GM12873 (cell line): Measurements from ENCODE around the gene OSBPL2.

Source experiments
- TF ChIP-seq, protein P1 (sequence below): IDR thresholded peaks from 2 replicates; pipeline ENCODE4 v1.5.1; 2012; ENCODE audit warnings: low read depth, mild to moderate bottlenecking, moderate library complexity, low read length, control low read depth; ENCODE audit not compliant: insufficient read depth; ENCODE audit errors: missing control alignments

OSBPL2 gene

DNA sequence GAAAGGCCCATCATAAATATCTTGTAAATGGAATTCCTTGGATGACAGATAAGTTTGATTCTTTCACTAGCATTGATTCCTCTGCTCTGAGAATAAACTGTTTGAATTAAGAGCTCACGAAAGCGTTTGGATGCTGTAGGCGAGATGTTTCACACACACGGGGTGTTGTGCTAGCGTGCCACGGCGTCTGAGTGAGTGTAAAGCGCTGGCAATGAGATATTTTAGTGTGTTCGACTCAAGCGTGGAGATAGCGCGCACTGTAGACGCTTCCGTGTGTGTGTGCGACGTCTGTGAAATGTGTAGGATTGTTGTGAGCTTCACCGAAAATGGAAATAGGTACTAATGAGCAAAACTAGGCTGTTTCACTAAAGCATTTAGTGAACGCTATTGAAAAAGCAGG lies 35.1 kb downstream of the OSBPL2 start:
- TF ChIP-seq, protein P1, sequence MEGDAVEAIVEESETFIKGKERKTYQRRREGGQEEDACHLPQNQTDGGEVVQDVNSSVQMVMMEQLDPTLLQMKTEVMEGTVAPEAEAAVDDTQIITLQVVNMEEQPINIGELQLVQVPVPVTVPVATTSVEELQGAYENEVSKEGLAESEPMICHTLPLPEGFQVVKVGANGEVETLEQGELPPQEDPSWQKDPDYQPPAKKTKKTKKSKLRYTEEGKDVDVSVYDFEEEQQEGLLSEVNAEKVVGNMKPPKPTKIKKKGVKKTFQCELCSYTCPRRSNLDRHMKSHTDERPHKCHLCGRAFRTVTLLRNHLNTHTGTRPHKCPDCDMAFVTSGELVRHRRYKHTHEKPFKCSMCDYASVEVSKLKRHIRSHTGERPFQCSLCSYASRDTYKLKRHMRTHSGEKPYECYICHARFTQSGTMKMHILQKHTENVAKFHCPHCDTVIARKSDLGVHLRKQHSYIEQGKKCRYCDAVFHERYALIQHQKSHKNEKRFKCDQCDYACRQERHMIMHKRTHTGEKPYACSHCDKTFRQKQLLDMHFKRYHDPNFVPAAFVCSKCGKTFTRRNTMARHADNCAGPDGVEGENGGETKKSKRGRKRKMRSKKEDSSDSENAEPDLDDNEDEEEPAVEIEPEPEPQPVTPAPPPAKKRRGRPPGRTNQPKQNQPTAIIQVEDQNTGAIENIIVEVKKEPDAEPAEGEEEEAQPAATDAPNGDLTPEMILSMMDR: no peak

- TF ChIP-seq, protein P1: no peak
These were observed 36.1 kb downstream of the OSBPL2 start for GRCh38 chr20:62274332-62274950.

DNA sequence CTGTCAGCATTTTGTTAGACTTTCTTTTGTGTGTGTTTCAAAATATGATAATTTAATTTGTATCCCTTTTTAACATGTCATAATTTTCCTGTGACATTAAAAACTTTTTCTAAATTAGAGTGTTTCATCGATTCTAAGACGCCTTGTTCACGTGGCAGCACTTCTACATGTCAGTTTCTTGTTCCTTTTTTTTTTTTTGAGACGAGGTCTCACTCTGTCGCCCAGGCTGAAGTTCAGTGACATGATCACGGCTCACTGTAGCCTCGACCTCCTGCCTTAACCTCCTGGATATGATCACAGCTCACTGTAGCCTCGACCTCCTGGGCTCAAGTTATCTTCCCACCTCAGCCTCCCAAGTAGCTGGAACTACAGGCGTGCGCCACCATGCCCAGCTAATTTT lies 36.9 kb downstream of the OSBPL2 start:
- TF ChIP-seq, protein P1: no peak

GRCh38 chr20:62276439-62276838 lies 38.1 kb downstream of the OSBPL2 start:
- TF ChIP-seq, protein P1: no peak

DNA sequence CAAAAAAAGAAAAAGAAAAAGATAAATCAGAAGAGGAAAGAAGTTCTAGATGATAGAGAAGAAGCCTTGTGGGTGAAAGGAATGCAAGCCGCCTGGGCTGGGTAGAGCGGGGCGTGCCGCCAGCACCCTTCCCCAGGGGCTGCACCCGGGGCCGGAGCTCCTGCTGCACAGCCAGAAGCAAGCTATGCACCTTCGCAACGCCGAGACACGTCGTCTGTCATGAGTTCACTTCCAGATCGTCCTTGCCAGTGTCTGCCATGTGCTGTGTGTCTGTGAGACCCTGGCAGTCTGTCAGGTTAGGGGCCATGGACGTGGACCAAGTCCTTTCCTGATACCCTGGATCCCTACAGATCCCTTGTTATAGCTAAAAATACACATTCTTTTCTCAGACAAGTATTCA lies 38.9 kb downstream of the OSBPL2 start:
- TF ChIP-seq, protein P1: no peak

GRCh38 chr20:62280303-62280702 lies 42.0 kb downstream of the OSBPL2 start:
- TF ChIP-seq, protein P1: no peak

DNA sequence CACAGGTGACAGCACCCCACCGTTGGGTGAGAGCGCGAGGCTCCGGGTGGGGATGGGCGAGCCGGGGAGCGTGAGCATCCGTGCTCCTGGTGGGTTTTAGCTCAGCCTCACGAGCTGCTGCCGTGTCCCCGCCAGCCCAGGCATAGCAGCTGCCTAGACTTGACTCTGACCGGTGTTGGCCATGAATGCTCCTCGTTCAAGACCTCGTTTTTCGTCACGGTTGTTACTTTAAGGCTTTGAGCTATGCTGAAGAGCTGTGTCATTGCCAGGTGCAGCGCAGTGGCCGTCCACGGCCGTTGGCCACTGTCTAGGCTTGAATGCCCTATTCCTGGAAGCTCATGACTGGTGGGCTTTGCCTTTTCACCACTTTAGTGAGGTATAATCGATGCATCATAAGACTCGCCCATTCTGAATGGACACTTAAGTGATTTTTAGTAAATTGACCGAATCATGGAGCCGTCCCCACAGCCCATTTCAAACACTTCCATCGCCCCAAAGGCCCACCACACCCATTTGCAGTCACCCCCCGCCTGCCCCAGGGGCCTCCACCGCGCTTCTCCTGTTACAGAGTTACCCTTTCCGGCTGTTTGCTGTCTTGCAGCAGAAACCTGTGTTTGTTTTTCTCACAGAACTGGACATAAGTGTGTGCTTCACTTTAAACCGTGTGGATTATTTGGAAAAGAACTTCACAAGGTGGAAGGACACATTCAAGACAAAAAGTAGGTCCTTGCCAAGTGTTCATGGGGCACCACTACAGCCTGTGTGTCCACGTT lies 43.0 kb downstream of the OSBPL2 start:
- TF ChIP-seq, protein P1: no peak
